H9 (cell line): ENCODE results near the gene IFFO2. TPM values are rescaled to one million over a fixed set of nuclear protein-coding genes. Genes with fewer than 3 reads are reported as not detected.

Experiments used
- DNase-seq: peaks from one replicate; pipeline ENCODE4 v3.0.0-alpha.2; 2017
- H2AFZ ChIP-seq: one replicate; pipeline ENCODE4 v1.6.1; 2013; ENCODE audit warnings: mild to moderate bottlenecking, low read length, control low read depth, moderate library complexity
- H2AK5ac ChIP-seq: 2 replicates; pipeline ENCODE4 v1.6.1; 2013; ENCODE audit warnings: low read length, control low read depth, mixed read lengths; ENCODE audit not compliant: insufficient read length
- H2BK120ac ChIP-seq: one replicate; pipeline ENCODE4 v1.6.1; 2013; ENCODE audit warnings: low read depth, mild to moderate bottlenecking, low read length, control low read depth, inconsistent platforms; ENCODE audit not compliant: poor library complexity, severe bottlenecking
- H2BK12ac ChIP-seq: 2 replicates; pipeline ENCODE4 v1.6.1; 2013; ENCODE audit warnings: low read length, control low read depth, mixed read lengths, low read depth; ENCODE audit not compliant: insufficient read length
- H2BK15ac ChIP-seq: 2 replicates; pipeline ENCODE4 v1.6.1; 2013; ENCODE audit warnings: low read depth, low read length, control low read depth
- H2BK20ac ChIP-seq: one replicate; pipeline ENCODE4 v1.6.1; 2013; ENCODE audit warnings: low read depth, mild to moderate bottlenecking, low read length, control low read depth, inconsistent platforms; ENCODE audit not compliant: poor library complexity, severe bottlenecking
- H2BK5ac ChIP-seq: 2 replicates; pipeline ENCODE4 v1.6.1; 2013; ENCODE audit warnings: low read length, control low read depth, mixed read lengths; ENCODE audit not compliant: insufficient read length
- H3K14ac ChIP-seq: 2 replicates; pipeline ENCODE4 v1.6.1; 2013; ENCODE audit warnings: low read length, control low read depth; ENCODE audit not compliant: insufficient read depth
- H3K18ac ChIP-seq: 2 replicates; pipeline ENCODE4 v1.6.1; 2013; ENCODE audit warnings: low read depth, mild to moderate bottlenecking, mixed read lengths, low read length, control low read depth; ENCODE audit not compliant: insufficient read length
- H3K23ac ChIP-seq: 2 replicates; pipeline ENCODE4 v1.6.1; 2013; ENCODE audit warnings: low read length, control low read depth, mixed read lengths, low read depth; ENCODE audit not compliant: insufficient read length
- H3K23me2 ChIP-seq: 2 replicates; pipeline ENCODE4 v1.6.1; 2013; ENCODE audit warnings: low read depth, mild to moderate bottlenecking, mixed read lengths, low read length, control low read depth; ENCODE audit not compliant: insufficient read length, poor library complexity, severe bottlenecking
- H3K27ac ChIP-seq: 2 replicates; pipeline ENCODE4 v1.5.1; 2013; ENCODE audit warnings: low read length, control low read depth, mixed read lengths, low read depth; ENCODE audit not compliant: insufficient read length
- H3K27me3 ChIP-seq: 2 replicates; pipeline ENCODE4 v1.6.1; 2013; ENCODE audit warnings: low read length, control low read depth, inconsistent platforms; ENCODE audit not compliant: insufficient read depth
- H3K4ac ChIP-seq: 2 replicates; pipeline ENCODE4 v1.6.1; 2013; ENCODE audit warnings: low read depth, mild to moderate bottlenecking, control low read depth, inconsistent platforms, low read length, moderate library complexity
- H3K4me1 ChIP-seq: 2 replicates; pipeline ENCODE4 v1.6.1; 2013; ENCODE audit warnings: low read length, control low read depth, inconsistent platforms; ENCODE audit not compliant: insufficient read depth
- H3K4me2 ChIP-seq: 2 replicates; pipeline ENCODE4 v1.6.1; 2013; ENCODE audit warnings: low read length, control low read depth, mixed read lengths; ENCODE audit not compliant: insufficient read length, insufficient read depth
- H3K56ac ChIP-seq: 2 replicates; pipeline ENCODE4 v1.6.1; 2013; ENCODE audit warnings: low read depth, mild to moderate bottlenecking, mixed read lengths, low read length, control low read depth; ENCODE audit not compliant: insufficient read length
- H3K79me1 ChIP-seq: 2 replicates; pipeline ENCODE4 v1.6.1; 2013; ENCODE audit warnings: low read depth, mild to moderate bottlenecking, moderate library complexity, low read length, control low read depth, inconsistent platforms; ENCODE audit not compliant: insufficient read depth, poor library complexity, severe bottlenecking
- H3K79me2 ChIP-seq: 2 replicates; pipeline ENCODE4 v1.6.1; 2013; ENCODE audit warnings: low read length, control low read depth, inconsistent platforms; ENCODE audit not compliant: insufficient read depth
- H3K9ac ChIP-seq: 2 replicates; pipeline ENCODE4 v1.6.1; 2013; ENCODE audit warnings: low read length, control low read depth, mixed read lengths; ENCODE audit not compliant: insufficient read length; ENCODE audit errors: extremely low read depth
- H3K9me3 ChIP-seq: one replicate; pipeline ENCODE4 v1.6.1; 2013; ENCODE audit warnings: low read depth, low read length, inconsistent platforms; ENCODE audit not compliant: control insufficient read depth
- H3T11ph ChIP-seq: one replicate; pipeline ENCODE4 v1.6.1; 2013; ENCODE audit warnings: mild to moderate bottlenecking, low read length, control low read depth, inconsistent platforms
- H4K20me1 ChIP-seq: one replicate; pipeline ENCODE4 v1.6.1; 2013; ENCODE audit not compliant: control insufficient read depth, insufficient read length, insufficient read depth
- H4K5ac ChIP-seq: 2 replicates; pipeline ENCODE4 v1.6.1; 2013; ENCODE audit warnings: low read depth, mild to moderate bottlenecking, mixed read lengths, low read length, control low read depth; ENCODE audit not compliant: insufficient read length
- H4K8ac ChIP-seq: replicated peaks from 2 replicates; pipeline ENCODE4 v1.6.1; 2013; ENCODE audit warnings: low read length, control low read depth, mixed read lengths, low read depth; ENCODE audit not compliant: insufficient read length
- H4K91ac ChIP-seq: 2 replicates; pipeline ENCODE4 v1.6.1; 2013; ENCODE audit warnings: low read depth, mild to moderate bottlenecking, moderate library complexity, mixed read lengths, low read length, control low read depth; ENCODE audit not compliant: insufficient read length
- H3K27ac Mint-ChIP-seq, 3 experiments: 2 replicates in 2 of 3; 3 replicates in 1 of 3; pipeline ENCODE4 v1.8.0; 2020 to 2021; ENCODE audit warnings: mixed read lengths in 3 of 3, mild to moderate bottlenecking in 1 of 3, moderate library complexity in 1 of 3
- H3K27me3 Mint-ChIP-seq: 2 replicates; pipeline ENCODE4 v1.8.0; 2021; ENCODE audit warnings: low read depth, mild to moderate bottlenecking, moderate library complexity, mixed read lengths
- H3K36me3 Mint-ChIP-seq, 3 experiments: 2 replicates in 2 of 3; 3 replicates in 1 of 3; pipeline ENCODE4 v1.8.0; 2020 to 2021; ENCODE audit warnings: low read depth in 3 of 3, mixed read lengths in 3 of 3; ENCODE audit not compliant: insufficient read depth in 1 of 3
- H3K4me1 Mint-ChIP-seq, 2 experiments: 2 replicates each; pipeline ENCODE4 v1.8.0; 2020; ENCODE audit warnings: mixed read lengths in 2 of 2
- H3K4me3 Mint-ChIP-seq, 2 experiments: 2 replicates in 1 of 2; 3 replicates in 1 of 2; pipeline ENCODE4 v1.8.0; 2020 to 2021; ENCODE audit warnings: mild to moderate bottlenecking in 2 of 2, mixed read lengths in 2 of 2, moderate library complexity in 1 of 2
- H3K9me3 Mint-ChIP-seq, 2 experiments: 2 replicates in 1 of 2; 3 replicates in 1 of 2; pipeline ENCODE4 v1.8.0; 2020; ENCODE audit warnings: mild to moderate bottlenecking in 2 of 2, mixed read lengths in 2 of 2, moderate library complexity in 1 of 2
- WGBS: extraction: QIAGEN DNeasy Blood & Tissue Kit; methylation state at CpG from one replicate; pipeline ENCODE4 v1.1.7; 2013; ENCODE audit warnings: missing lambda C conversion rate, low lambda C conversion rate, mixed read lengths; ENCODE audit not compliant: insufficient read length; ENCODE audit errors: extremely low coverage; 5-methylcytosine and 5-hydroxymethylcytosine counted together
- total RNA-seq: library from RNA; stranded (reverse); gene quantifications from 2 replicates; pipeline ENCODE4 v1.2.1, GENCODE V29; 2021
- TF ChIP-seq, protein P1 (sequence below): fragments of 200-600 bp; sonication (generic); conservative IDR thresholded peaks from 3 replicates; pipeline ENCODE4 v1.8.0; 2021; ENCODE audit warnings: antibody characterized with exemption, mild to moderate bottlenecking

Gene IFFO2
- total RNA-seq, 1 experiment from 2014 or later, result 3.6 TPM

DNA sequence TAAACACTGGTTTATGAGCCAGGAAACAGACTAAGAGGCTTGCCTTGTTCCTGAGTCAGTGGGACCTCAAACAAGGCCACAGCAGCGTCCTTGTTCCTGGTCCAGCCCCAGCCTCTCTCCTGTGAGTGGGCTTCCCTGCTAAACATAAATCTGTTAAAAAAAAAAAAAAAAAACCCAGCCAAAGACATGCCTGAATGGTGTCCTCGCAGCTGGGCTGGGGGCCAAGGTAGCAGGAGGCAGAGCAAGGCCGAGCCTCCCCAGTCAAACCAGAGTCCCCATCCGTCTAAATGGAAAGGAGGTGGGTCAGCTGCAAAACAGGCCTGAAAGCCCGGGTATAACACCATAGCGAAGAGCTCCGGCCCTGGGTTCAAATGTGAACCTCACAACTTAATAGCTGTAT, 18.1 kb upstream of the IFFO2 start:
- Histone ChIP-seq H3K27me3 (no peaks in the 10 kb centered on the region), H3K23me2 (no peaks in the 10 kb centered on the region), H3K9ac (no peak overlapping the region), H2BK5ac (no peak overlapping the region), H3K79me2 (no peaks in the 10 kb centered on the region), H2BK20ac (no peak overlapping the region), H2AFZ (no peak overlapping the region), H3K4me2 (no peak overlapping the region), H3K18ac (no peak overlapping the region), H3K27ac (no peak overlapping the region), H3K79me1 (no peaks in the 10 kb centered on the region), H3T11ph (no peak overlapping the region), H4K91ac (no peak overlapping the region), H3K14ac (no peak overlapping the region), H3K9me3 (no peaks in the 10 kb centered on the region), H4K5ac (no peak overlapping the region), H2AK5ac (no peak overlapping the region), H3K56ac (no peak overlapping the region), H4K8ac (no peak overlapping the region), H2BK120ac (no peak overlapping the region), H2BK15ac (no peak overlapping the region), H4K20me1 (no peaks in the 10 kb centered on the region), H3K23ac (no peak overlapping the region), H2BK12ac (no peak overlapping the region), H3K4ac (no peak overlapping the region), H3K4me1 (no peaks in the 10 kb centered on the region)
- no peak for DNase-seq
- Mint-ChIP-seq H3K27me3 (peaks cover 10% of the 10 kb centered on the region), H3K36me3 (no peaks in the 10 kb centered on the region), H3K4me3 (no peak overlapping the region), H3K4me1 (peaks cover 0 to 7% of the 10 kb centered on the region in 2 experiments; a peak in 1 of 4 replicates), H3K27ac (no peak overlapping the region), H3K9me3 (no peaks in the 10 kb centered on the region; a peak in 1 of 5 replicates)
- WGBS, result no CpG with 5 or more reads among the region's 7 CpGs
- TF ChIP-seq, protein P1, sequence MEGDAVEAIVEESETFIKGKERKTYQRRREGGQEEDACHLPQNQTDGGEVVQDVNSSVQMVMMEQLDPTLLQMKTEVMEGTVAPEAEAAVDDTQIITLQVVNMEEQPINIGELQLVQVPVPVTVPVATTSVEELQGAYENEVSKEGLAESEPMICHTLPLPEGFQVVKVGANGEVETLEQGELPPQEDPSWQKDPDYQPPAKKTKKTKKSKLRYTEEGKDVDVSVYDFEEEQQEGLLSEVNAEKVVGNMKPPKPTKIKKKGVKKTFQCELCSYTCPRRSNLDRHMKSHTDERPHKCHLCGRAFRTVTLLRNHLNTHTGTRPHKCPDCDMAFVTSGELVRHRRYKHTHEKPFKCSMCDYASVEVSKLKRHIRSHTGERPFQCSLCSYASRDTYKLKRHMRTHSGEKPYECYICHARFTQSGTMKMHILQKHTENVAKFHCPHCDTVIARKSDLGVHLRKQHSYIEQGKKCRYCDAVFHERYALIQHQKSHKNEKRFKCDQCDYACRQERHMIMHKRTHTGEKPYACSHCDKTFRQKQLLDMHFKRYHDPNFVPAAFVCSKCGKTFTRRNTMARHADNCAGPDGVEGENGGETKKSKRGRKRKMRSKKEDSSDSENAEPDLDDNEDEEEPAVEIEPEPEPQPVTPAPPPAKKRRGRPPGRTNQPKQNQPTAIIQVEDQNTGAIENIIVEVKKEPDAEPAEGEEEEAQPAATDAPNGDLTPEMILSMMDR, result no peak
